ENCODE data around the gene UBE2C.

Gene UBE2C

GRCh38 chr20:45818239-45818638 lies 5.8 kb downstream of the UBE2C start:
- Histone ChIP-seq H3K9me2 (replicated peaks; ENCODE audit: control insufficient read depth, low read length) (no peaks in the 10 kb centered on the region), H3F3A (ENCODE audit: control insufficient read depth, insufficient read depth) (peaks cover 42% of the 10 kb centered on the region), H3K27me3 (ENCODE audit: control insufficient read depth, low read length) (no peaks in the 10 kb centered on the region), H3K36me3 (ENCODE audit: control insufficient read depth, low read length) (peaks cover 43% of the 10 kb centered on the region), H3K4me1 (ENCODE audit: control insufficient read depth, low read length) (peaks cover 9% of the 10 kb centered on the region), H3K4me3 (ENCODE audit: low read length) (no peak overlapping the region), H3K79me2 (ENCODE audit: control insufficient read depth, low read length) (peaks cover 11% of the 10 kb centered on the region), H3K4me2 (ENCODE audit: low read length) (no peak overlapping the region), H3K27ac (ENCODE audit: low read depth, low read length) (no peak overlapping the region), H4K20me1 (ENCODE audit: control insufficient read depth, insufficient read depth, low read depth, low read length) (peaks cover 3% of the 10 kb centered on the region; the same call in 1 of the 2 replicates), H3K9me3 (ENCODE audit: control insufficient read depth, insufficient read depth, low read length) (no peaks in the 10 kb centered on the region)
- TF ChIP-seq EZH2phosphoT487 (IDR thresholded peaks at IDR 0.05; ENCODE audit: borderline replicate concordance, low read length) (no peak), CTCF (IDR thresholded peaks at IDR 0.05; ENCODE audit: low read depth, low read length, poor library complexity, severe bottlenecking) (no peak)

- H3K79me2 ChIP-seq (ENCODE audit: control insufficient read depth, low read length): peaks cover 2% of the 10 kb centered on the region
- H3K4me1 ChIP-seq (ENCODE audit: control insufficient read depth, low read length): peaks cover 8% of the 10 kb centered on the region; the same call in 1 of the 2 replicates
- TF ChIP-seq EZH2phosphoT487 (IDR thresholded peaks at IDR 0.05; ENCODE audit: borderline replicate concordance, low read length) (no peak), CTCF (IDR thresholded peaks at IDR 0.05; ENCODE audit: low read depth, low read length, poor library complexity, severe bottlenecking) (no peak)
- peaks cover 33% of the 10 kb centered on the region for H3K36me3 ChIP-seq (ENCODE audit: control insufficient read depth, low read length)
- H3F3A ChIP-seq (ENCODE audit: control insufficient read depth, insufficient read depth): peaks cover 42% of the 10 kb centered on the region
- H3K4me2 ChIP-seq (ENCODE audit: low read length): no peak overlapping the region
- H3K27ac ChIP-seq (ENCODE audit: low read depth, low read length): no peak overlapping the region
- H3K9me3 ChIP-seq (ENCODE audit: control insufficient read depth, insufficient read depth, low read length): no peaks in the 10 kb centered on the region
- no peaks in the 10 kb centered on the region for H3K9me2 ChIP-seq (replicated peaks; ENCODE audit: control insufficient read depth, low read length)
- H3K4me3 ChIP-seq (ENCODE audit: low read length): no peak overlapping the region
- H3K27me3 ChIP-seq (ENCODE audit: control insufficient read depth, low read length): no peaks in the 10 kb centered on the region
- peaks cover 3% of the 10 kb centered on the region; the same call in 1 of the 2 replicates for H4K20me1 ChIP-seq (ENCODE audit: control insufficient read depth, insufficient read depth, low read depth, low read length)
These were observed 7.0 kb downstream of the UBE2C start for GRCh38 chr20:45819466-45819865.

- H3K79me2 ChIP-seq (ENCODE audit: control insufficient read depth, low read length): no peaks in the 10 kb centered on the region
- H3K27me3 ChIP-seq (ENCODE audit: control insufficient read depth, low read length): no peaks in the 10 kb centered on the region; the same call in 1 of the 2 replicates
- no peak overlapping the region for H3K27ac ChIP-seq (ENCODE audit: low read depth, low read length)
- TF ChIP-seq CTCF (IDR thresholded peaks at IDR 0.05; ENCODE audit: low read depth, low read length, poor library complexity, severe bottlenecking) (no peak), EZH2phosphoT487 (IDR thresholded peaks at IDR 0.05; ENCODE audit: borderline replicate concordance, low read length) (no peak)
- peaks cover 7% of the 10 kb centered on the region; the same call in 1 of the 2 replicates for H3K4me1 ChIP-seq (ENCODE audit: control insufficient read depth, low read length)
- H3K9me2 ChIP-seq (replicated peaks; ENCODE audit: control insufficient read depth, low read length): no peaks in the 10 kb centered on the region
- peaks cover 24% of the 10 kb centered on the region for H3F3A ChIP-seq (ENCODE audit: control insufficient read depth, insufficient read depth)
- no peak overlapping the region for H3K4me3 ChIP-seq (ENCODE audit: low read length)
- peaks cover 10% of the 10 kb centered on the region for H3K36me3 ChIP-seq (ENCODE audit: control insufficient read depth, low read length)
- no peaks in the 10 kb centered on the region for H3K9me3 ChIP-seq (ENCODE audit: control insufficient read depth, insufficient read depth, low read length)
- H3K4me2 ChIP-seq (ENCODE audit: low read length): no peak overlapping the region
- no peaks in the 10 kb centered on the region for H4K20me1 ChIP-seq (ENCODE audit: control insufficient read depth, insufficient read depth, low read depth, low read length)
These were observed 9.5 kb downstream of the UBE2C start for GRCh38 chr20:45821947-45822346.

All from DOHH2 (cell line).